Cardiac muscle cell (in vitro differentiated cells and primary cell): ENCODE data around the gene MOXD1. TPM values are rescaled to one million over a fixed set of nuclear protein-coding genes. Genes with fewer than 3 reads are reported as not detected.
A peak's percentile ranks its signal among the peaks of the same experiment; 100 is the strongest.

Source experiments
- DNase-seq, 2 donors: peaks; one replicate each; pipeline versions ENCODE4 v3.0.0 to v3.0.0-alpha.2; 2010 to 2017; ENCODE audit warnings: low read depth in 1 of 2, low spot score in 1 of 2
- H3K27ac ChIP-seq: fragments of 200-600 bp; sonication (generic); 2 replicates; pipeline ENCODE4 v1.5.1; 2016
- H3K27me3 ChIP-seq: fragments of 200-600 bp; sonication (generic); 2 replicates; pipeline ENCODE4 v1.6.0; 2016; ENCODE audit warnings: control low read depth
- H3K36me3 ChIP-seq: fragments of 200-600 bp; sonication (generic); 2 replicates; pipeline ENCODE4 v1.5.1; 2016; ENCODE audit warnings: control low read depth
- H3K4me1 ChIP-seq: fragments of 200-600 bp; sonication (generic); 2 replicates; pipeline ENCODE4 v1.8.1; 2017; ENCODE audit warnings: low read depth, mild to moderate bottlenecking, mixed run types
- H3K4me3 ChIP-seq: fragments of 200-600 bp; sonication (generic); 2 replicates; pipeline ENCODE4 v1.5.1; 2016; ENCODE audit warnings: mild to moderate bottlenecking
- H3K9me3 ChIP-seq: fragments of 200-600 bp; sonication (generic); 2 replicates; pipeline ENCODE4 v1.5.1; 2017; ENCODE audit warnings: low read depth, mild to moderate bottlenecking, control low read depth
- polyA plus RNA-seq: library from polyadenylated mRNA; unstranded; fragments of >200 nt; fragmentation: Nextera tagmentation; extraction: Ambion mirVana; gene quantifications from 2 replicates; pipeline ENCODE4 v1.2.1, GENCODE V29; 2016
- total RNA-seq: library from RNA; depleted of rRNA; stranded (reverse); fragments of >200 nt; gene quantifications from 2 replicates; pipeline ENCODE4 v1.2.3, GENCODE V29; 2016
- TF ChIP-seq, protein P1 (sequence below): IDR thresholded peaks from 2 replicates; pipeline ENCODE4 v1.5.1; 2012; ENCODE audit warnings: low read depth, mild to moderate bottlenecking, low read length

MOXD1 gene
- total and polyA plus RNA-seq, 2 experiments from 2014 or later: 20.8 to 30.6 TPM

DNA sequence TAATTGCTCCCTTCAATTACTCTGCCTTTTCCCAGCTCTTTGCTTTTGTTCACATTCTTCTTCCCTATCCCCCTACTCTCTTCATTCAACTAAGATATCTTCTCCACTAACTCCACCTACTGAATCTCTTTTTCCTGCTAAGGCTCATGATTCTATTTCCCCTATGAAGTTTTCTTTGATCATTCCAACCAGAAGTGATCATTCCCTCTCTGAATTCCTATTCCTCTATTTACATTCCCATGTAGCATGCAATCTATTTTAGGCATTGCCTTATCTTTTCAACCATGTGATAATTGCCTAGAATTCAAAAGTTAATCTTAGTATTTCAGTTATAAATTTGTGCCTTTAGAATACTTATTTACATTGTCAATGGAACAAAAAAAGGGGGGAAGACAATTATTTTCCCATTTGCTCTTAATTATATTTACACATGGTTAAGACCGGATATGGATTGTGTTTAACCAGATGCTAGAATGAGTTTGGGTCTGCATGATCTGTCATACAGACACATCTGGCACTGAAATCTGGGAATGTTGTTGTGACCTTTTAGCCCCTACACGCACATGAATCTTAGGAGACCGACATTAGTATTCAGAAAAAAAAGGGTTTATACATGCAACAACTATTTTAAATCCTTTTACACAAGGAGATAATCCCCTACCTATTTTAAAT lies 20.8 kb downstream of the MOXD1 start:
- H3K27ac ChIP-seq: no peak overlapping the region
- no peaks in the 10 kb centered on the region for H3K9me3 ChIP-seq
- no peaks in the 10 kb centered on the region for H3K27me3 ChIP-seq
- no peak for DNase-seq
- TF ChIP-seq, protein P1, sequence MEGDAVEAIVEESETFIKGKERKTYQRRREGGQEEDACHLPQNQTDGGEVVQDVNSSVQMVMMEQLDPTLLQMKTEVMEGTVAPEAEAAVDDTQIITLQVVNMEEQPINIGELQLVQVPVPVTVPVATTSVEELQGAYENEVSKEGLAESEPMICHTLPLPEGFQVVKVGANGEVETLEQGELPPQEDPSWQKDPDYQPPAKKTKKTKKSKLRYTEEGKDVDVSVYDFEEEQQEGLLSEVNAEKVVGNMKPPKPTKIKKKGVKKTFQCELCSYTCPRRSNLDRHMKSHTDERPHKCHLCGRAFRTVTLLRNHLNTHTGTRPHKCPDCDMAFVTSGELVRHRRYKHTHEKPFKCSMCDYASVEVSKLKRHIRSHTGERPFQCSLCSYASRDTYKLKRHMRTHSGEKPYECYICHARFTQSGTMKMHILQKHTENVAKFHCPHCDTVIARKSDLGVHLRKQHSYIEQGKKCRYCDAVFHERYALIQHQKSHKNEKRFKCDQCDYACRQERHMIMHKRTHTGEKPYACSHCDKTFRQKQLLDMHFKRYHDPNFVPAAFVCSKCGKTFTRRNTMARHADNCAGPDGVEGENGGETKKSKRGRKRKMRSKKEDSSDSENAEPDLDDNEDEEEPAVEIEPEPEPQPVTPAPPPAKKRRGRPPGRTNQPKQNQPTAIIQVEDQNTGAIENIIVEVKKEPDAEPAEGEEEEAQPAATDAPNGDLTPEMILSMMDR: no peak
- no peak overlapping the region for H3K4me3 ChIP-seq
- peaks cover 16% of the 10 kb centered on the region for H3K4me1 ChIP-seq
- H3K36me3 ChIP-seq: no peaks in the 10 kb centered on the region

DNA sequence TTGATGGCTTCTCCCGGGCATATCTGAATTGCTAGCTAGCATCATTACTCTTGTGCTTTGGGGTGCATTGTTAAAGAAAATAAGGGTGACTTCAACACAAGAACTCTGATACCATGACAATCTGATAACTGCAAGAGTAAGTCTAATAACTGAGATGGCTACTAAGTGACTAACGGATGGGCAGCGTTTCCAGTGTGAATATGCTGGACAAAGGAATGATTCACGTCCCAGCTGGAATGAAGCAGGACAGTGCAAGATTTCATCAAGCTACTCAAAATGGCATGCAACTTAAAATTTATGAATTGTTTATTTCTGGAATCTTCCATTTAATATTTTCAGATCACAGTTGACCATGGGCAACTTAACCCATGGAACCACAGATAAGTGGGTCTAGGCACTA lies 31.7 kb downstream of the MOXD1 start:
- Histone ChIP-seq H3K4me1 (peaks cover 23% of the 10 kb centered on the region), H3K27ac (no peak overlapping the region), H3K9me3 (no peaks in the 10 kb centered on the region), H3K27me3 (no peaks in the 10 kb centered on the region), H3K36me3 (no peaks in the 10 kb centered on the region), H3K4me3 (no peak overlapping the region)
- peak in 1 of 2 donors; percentile 72 for DNase-seq
- TF ChIP-seq, protein P1: no peak

DNA sequence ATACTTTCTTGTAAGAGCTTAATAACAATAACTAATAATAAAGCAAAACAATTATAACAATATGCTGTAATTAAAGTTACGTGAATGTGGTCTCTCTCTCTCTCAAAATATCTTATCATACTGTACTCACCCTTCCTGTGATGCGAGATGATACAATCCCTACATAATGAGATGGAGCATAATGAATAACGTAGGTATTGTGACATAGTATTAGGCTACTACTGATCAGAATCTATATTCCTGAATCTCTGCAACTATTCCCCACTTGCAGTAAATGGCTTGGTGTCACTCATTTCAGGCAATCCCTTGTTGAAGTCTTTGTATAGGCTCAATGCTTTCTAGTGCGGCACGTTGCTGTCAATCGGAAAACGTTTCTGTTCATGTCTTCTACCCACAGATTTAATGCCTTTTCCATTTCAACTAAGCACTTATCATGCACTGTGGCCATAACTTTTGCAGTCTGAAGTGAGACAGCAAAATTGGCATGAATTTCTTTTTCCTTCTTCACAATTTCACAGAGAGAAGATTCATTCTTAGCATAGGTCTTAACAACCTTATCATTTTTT lies 32.3 kb downstream of the MOXD1 start:
- H3K27ac ChIP-seq: no peak overlapping the region
- no peaks in the 10 kb centered on the region for H3K36me3 ChIP-seq
- H3K4me3 ChIP-seq: no peak overlapping the region
- no peaks in the 10 kb centered on the region for H3K9me3 ChIP-seq
- TF ChIP-seq, protein P1: no peak
- no peaks in the 10 kb centered on the region for H3K27me3 ChIP-seq
- H3K4me1 ChIP-seq: peaks cover 24% of the 10 kb centered on the region
- DNase-seq: no peak

DNA sequence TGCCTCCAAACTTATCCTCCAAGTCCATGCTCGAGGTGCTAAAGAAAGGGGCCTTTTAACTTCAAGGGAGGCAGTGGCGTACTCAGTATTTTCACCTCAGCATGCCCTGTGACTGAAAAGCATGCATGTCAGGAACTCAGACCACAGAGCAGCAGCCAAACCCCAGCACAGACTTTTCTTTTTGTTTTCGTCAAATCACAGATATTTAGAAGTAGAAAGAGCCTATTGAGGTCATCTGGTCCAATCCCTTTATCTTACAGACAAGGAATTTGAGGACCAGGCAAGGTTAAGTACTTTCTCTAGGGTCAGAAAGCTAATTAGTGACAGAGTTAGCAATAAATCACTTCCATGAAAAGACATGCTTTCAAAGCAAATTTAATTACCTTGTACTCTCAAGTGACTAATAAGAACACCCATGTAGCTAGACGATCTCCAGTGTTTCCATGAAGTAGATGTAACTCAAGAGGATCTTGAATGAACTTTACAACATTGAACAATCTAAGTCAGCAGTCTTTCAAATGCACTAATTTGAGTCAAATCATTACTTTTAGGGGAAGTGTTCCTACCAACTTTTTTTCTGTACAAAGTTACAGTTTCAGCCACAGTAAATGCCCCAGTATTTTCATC lies 35.9 kb downstream of the MOXD1 start:
- no peaks in the 10 kb centered on the region for H3K36me3 ChIP-seq
- peak; percentile 59 to 71 for DNase-seq
- TF ChIP-seq, protein P1: no peak

DNA sequence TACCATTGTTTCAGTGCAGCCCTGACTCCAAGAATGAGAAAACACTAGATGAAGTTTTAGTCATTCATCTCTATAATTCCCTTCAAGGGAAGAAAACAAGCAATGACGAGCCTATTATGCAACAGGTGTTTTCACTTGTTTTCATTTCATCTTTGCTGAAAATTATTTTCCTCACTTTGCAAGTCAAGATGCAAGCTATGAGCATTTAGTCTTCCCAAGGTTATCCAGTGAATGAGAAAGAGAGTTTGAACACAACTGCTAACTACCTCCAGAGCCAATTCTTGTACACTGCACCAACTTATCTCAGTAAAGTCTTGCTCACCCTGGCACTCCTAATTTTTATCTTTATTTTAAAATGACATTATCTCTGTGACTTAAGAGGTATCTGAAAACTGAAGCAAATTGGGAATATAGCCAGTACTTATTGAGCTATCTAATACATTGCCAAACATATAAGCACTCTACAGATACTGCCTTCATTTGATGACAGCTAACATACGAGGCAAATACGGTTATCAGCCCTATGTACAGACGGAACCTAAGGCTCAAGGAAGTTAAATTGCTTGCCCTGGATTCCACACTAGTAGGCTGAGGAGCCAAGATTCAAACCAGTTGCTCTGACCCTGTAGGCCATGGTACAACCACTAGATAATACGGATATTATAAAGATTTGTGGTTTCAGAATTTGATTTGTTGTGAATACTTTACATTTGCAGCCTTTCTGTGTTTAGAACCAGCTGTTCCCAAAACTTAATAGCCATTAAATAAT lies 36.8 kb downstream of the MOXD1 start:
- peak overlapping the region; percentile 65 for H3K27ac ChIP-seq
- H3K36me3 ChIP-seq: no peaks in the 10 kb centered on the region
- no peaks in the 10 kb centered on the region for H3K9me3 ChIP-seq
- peaks cover 5% of the 10 kb centered on the region for H3K27me3 ChIP-seq
- H3K4me1 ChIP-seq: peaks cover 26% of the 10 kb centered on the region
- DNase-seq: peak; percentile 61 to 74
- H3K4me3 ChIP-seq: no peak overlapping the region
- TF ChIP-seq, protein P1: no peak

More for the DNA sequence above, 35.9 kb downstream of the MOXD1 start:
- peaks cover 26% of the 10 kb centered on the region for H3K4me1 ChIP-seq
- peaks cover 4% of the 10 kb centered on the region for H3K27me3 ChIP-seq
- H3K9me3 ChIP-seq: no peaks in the 10 kb centered on the region
- H3K4me3 ChIP-seq: no peak overlapping the region
- H3K27ac ChIP-seq: peak overlapping the region; percentile 65
